Neural progenitor cell (in vitro differentiated cells): ENCODE data around the gene CAST. TPM values are rescaled to one million over a fixed set of nuclear protein-coding genes. Genes with fewer than 3 reads are reported as not detected.

Experiments used
- DNase-seq: peaks from one replicate; pipeline ENCODE4 v3.0.0-alpha.2; 2016; ENCODE audit warnings: low spot score
- H2AFZ ChIP-seq: fragments of 200-600 bp; sonication (generic); replicated peaks from 2 replicates; pipeline ENCODE4 v1.6.1; 2016; ENCODE audit warnings: antibody characterized with exemption
- H3F3A ChIP-seq: fragments of 200-600 bp; sonication (generic); 2 replicates; pipeline ENCODE4 v1.6.1; 2016; ENCODE audit warnings: antibody characterized with exemption, low read depth
- H3K27ac ChIP-seq: fragments of 200-600 bp; sonication (generic); 2 replicates; pipeline ENCODE4 v1.5.1; 2016; ENCODE audit warnings: mild to moderate bottlenecking
- H3K27me3 ChIP-seq: fragments of 200-600 bp; sonication (generic); 2 replicates; pipeline ENCODE4 v1.6.1; 2016; ENCODE audit warnings: mild to moderate bottlenecking, moderate library complexity
- H3K36me3 ChIP-seq: fragments of 200-600 bp; sonication (generic); 2 replicates; pipeline ENCODE4 v1.5.1; 2016
- H3K4me1 ChIP-seq: fragments of 200-600 bp; sonication (generic); 2 replicates; pipeline ENCODE4 v1.6.1; 2016; ENCODE audit warnings: mixed run types
- H3K4me2 ChIP-seq: fragments of 200-600 bp; sonication (generic); 2 replicates; pipeline ENCODE4 v1.6.1; 2016
- H3K4me3 ChIP-seq: fragments of 200-600 bp; sonication (generic); 2 replicates; pipeline ENCODE4 v1.5.1; 2016
- H3K79me2 ChIP-seq: fragments of 200-600 bp; sonication (generic); 2 replicates; pipeline ENCODE4 v1.6.1; 2016; ENCODE audit warnings: low read depth
- H3K9ac ChIP-seq: fragments of 200-600 bp; sonication (generic); 2 replicates; pipeline ENCODE4 v1.6.1; 2016
- H3K9me3 ChIP-seq: fragments of 200-600 bp; sonication (generic); 2 replicates; pipeline ENCODE4 v1.5.1; 2016; ENCODE audit warnings: low read depth
- H4K20me1 ChIP-seq: fragments of 200-600 bp; sonication (generic); 2 replicates; pipeline ENCODE4 v1.6.1; 2016; ENCODE audit warnings: low read depth
- H3K27ac Mint-ChIP-seq: 3 replicates; pipeline ENCODE4 v1.8.0; 2021; ENCODE audit warnings: mixed read lengths
- H3K27me3 Mint-ChIP-seq: 2 replicates; pipeline ENCODE4 v1.8.0; 2022; ENCODE audit warnings: low read depth, mild to moderate bottlenecking, inconsistent platforms, moderate library complexity, mixed read lengths; ENCODE audit not compliant: insufficient read depth
- H3K36me3 Mint-ChIP-seq: 3 replicates; pipeline ENCODE4 v1.8.0; 2021; ENCODE audit warnings: mixed read lengths
- H3K4me1 Mint-ChIP-seq: 3 replicates; pipeline ENCODE4 v1.8.0; 2021; ENCODE audit warnings: mixed read lengths
- H3K4me3 Mint-ChIP-seq: 3 replicates; pipeline ENCODE4 v1.8.0; 2021; ENCODE audit warnings: mild to moderate bottlenecking, moderate library complexity, mixed read lengths
- H3K9me3 Mint-ChIP-seq: 3 replicates; pipeline ENCODE4 v1.8.0; 2020; ENCODE audit warnings: mixed read lengths
- EZH2 ChIP-seq: fragments of 200-600 bp; sonication (generic); IDR thresholded peaks from 2 replicates; pipeline ENCODE4 v1.6.1; 2017; ENCODE audit warnings: antibody characterized with exemption, mild to moderate bottlenecking, moderate library complexity
- EZH2phosphoT487 ChIP-seq: fragments of 200-600 bp; sonication (generic); IDR thresholded peaks from 2 replicates; pipeline ENCODE4 v1.6.1; 2017; ENCODE audit warnings: antibody characterized with exemption
- total RNA-seq: library from RNA; depleted of rRNA; stranded (reverse); fragments of >200 nt; gene quantifications from 2 replicates; pipeline ENCODE4 v1.2.3, GENCODE V29; 2015; ENCODE audit warnings: low replicate concordance
- TF ChIP-seq, protein P1 (sequence below): fragments of 200-600 bp; sonication (generic); IDR thresholded peaks from 2 replicates; pipeline ENCODE4 v1.5.1; 2017; ENCODE audit warnings: antibody characterized with exemption, mild to moderate bottlenecking

Gene CAST
- total RNA-seq, 1 donor from 2014 or later, result 64.6 TPM

DNA sequence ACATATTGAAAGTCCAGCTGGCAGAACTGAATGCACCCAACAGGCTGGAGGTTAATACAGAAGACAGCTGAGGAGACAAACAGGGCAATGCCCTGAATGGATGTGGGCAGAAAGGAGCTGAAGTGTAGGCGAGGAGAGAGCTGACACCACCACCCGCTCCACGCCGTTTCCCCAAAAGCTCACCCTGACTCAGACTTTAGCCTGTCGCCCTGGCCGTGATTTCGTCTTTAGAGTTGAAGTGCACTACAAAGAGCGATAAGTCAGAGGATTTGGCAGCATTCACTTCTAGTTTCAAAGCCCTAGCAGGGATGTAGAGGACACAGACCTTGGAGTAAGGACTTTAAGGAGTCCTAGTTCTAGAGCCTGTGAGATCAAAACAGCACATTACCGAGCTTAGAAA, 147.7 kb downstream of the CAST start:
- Mint-ChIP-seq H3K27me3 (peaks cover 2% of the 10 kb centered on the region), H3K4me1 (peaks cover 23% of the 10 kb centered on the region), H3K9me3 (no peaks in the 10 kb centered on the region), H3K27ac (no peak overlapping the region), H3K4me3 (no peak overlapping the region), H3K36me3 (no peaks in the 10 kb centered on the region)
- Histone ChIP-seq H3K4me1 (peaks cover 15% of the 10 kb centered on the region), H3K79me2 (no peaks in the 10 kb centered on the region), H3K36me3 (no peaks in the 10 kb centered on the region), H4K20me1 (no peaks in the 10 kb centered on the region), H3K27ac (no peak overlapping the region), H2AFZ (no peak overlapping the region), H3K4me2 (no peak overlapping the region), H3K9ac (no peak overlapping the region), H3K27me3 (no peaks in the 10 kb centered on the region), H3K9me3 (no peaks in the 10 kb centered on the region), H3F3A (peaks cover 17% of the 10 kb centered on the region), H3K4me3 (no peak overlapping the region)
- TF ChIP-seq, protein P1, sequence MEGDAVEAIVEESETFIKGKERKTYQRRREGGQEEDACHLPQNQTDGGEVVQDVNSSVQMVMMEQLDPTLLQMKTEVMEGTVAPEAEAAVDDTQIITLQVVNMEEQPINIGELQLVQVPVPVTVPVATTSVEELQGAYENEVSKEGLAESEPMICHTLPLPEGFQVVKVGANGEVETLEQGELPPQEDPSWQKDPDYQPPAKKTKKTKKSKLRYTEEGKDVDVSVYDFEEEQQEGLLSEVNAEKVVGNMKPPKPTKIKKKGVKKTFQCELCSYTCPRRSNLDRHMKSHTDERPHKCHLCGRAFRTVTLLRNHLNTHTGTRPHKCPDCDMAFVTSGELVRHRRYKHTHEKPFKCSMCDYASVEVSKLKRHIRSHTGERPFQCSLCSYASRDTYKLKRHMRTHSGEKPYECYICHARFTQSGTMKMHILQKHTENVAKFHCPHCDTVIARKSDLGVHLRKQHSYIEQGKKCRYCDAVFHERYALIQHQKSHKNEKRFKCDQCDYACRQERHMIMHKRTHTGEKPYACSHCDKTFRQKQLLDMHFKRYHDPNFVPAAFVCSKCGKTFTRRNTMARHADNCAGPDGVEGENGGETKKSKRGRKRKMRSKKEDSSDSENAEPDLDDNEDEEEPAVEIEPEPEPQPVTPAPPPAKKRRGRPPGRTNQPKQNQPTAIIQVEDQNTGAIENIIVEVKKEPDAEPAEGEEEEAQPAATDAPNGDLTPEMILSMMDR, result no peak
- no peak for TF ChIP-seq EZH2phosphoT487
- no peak for TF ChIP-seq EZH2
- DNase-seq, result no peak

- Mint-ChIP-seq H3K9me3 (no peaks in the 10 kb centered on the region), H3K27me3 (no peaks in the 10 kb centered on the region), H3K27ac (no peak overlapping the region), H3K36me3 (no peaks in the 10 kb centered on the region), H3K4me1 (peaks cover 8% of the 10 kb centered on the region), H3K4me3 (no peak overlapping the region)
- no peaks in the 10 kb centered on the region for H4K20me1 ChIP-seq
- no peak overlapping the region for H3K4me2 ChIP-seq
- H3K4me3 ChIP-seq, result no peak overlapping the region
- peaks cover 3% of the 10 kb centered on the region for H3K4me1 ChIP-seq
- DNase-seq, result no peak
- no peaks in the 10 kb centered on the region for H3K36me3 ChIP-seq
- H3K9me3 ChIP-seq, result no peaks in the 10 kb centered on the region
- H3K9ac ChIP-seq, result no peak overlapping the region
- H3F3A ChIP-seq, result peaks cover 7% of the 10 kb centered on the region
- no peaks in the 10 kb centered on the region for H3K27me3 ChIP-seq
- no peaks in the 10 kb centered on the region for H3K79me2 ChIP-seq
- TF ChIP-seq, protein P1, result no peak
- TF ChIP-seq EZH2, result no peak
- no peak for TF ChIP-seq EZH2phosphoT487
- no peak overlapping the region for H2AFZ ChIP-seq
- H3K27ac ChIP-seq, result no peak overlapping the region
Observed at GRCh38 chr5:96812851-96813250, 150.7 kb downstream of the CAST start.

DNA sequence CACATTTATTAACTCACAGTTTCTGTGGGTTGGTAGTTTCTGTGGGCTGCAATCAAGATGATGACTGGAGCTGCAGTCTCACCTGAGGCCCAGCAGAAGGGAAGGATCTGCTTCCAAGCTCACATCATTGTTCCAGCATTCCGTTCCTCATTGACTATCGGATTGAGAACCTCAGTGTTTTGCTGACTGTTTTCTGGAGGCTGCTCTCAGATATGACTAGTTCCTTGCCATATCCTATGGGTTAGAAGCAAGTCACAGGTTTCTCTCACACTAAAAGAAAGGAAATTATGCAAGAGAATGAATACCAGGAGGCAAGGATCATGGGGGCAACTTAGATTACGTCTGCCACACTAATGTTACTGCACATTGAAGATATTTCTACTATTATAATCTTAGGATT, 151.9 kb downstream of the CAST start:
- no peaks in the 10 kb centered on the region for H3K4me1 ChIP-seq
- H4K20me1 ChIP-seq, result no peaks in the 10 kb centered on the region
- no peak overlapping the region for H2AFZ ChIP-seq
- no peak overlapping the region for H3K4me3 ChIP-seq
- Mint-ChIP-seq H3K27ac (no peak overlapping the region), H3K4me1 (no peaks in the 10 kb centered on the region), H3K4me3 (no peak overlapping the region), H3K36me3 (no peaks in the 10 kb centered on the region), H3K27me3 (no peaks in the 10 kb centered on the region), H3K9me3 (no peaks in the 10 kb centered on the region)
- no peak for DNase-seq
- no peak overlapping the region for H3K9ac ChIP-seq
- no peaks in the 10 kb centered on the region for H3K36me3 ChIP-seq
- H3K27ac ChIP-seq, result no peak overlapping the region
- TF ChIP-seq EZH2phosphoT487 (no peak), EZH2 (no peak)
- TF ChIP-seq, protein P1, result no peak
- H3K79me2 ChIP-seq, result no peaks in the 10 kb centered on the region
- H3K27me3 ChIP-seq, result no peaks in the 10 kb centered on the region
- H3F3A ChIP-seq, result no peaks in the 10 kb centered on the region
- H3K4me2 ChIP-seq, result no peak overlapping the region
- no peaks in the 10 kb centered on the region for H3K9me3 ChIP-seq
